ENCODE data around the gene NDUFS3. TPM values are rescaled to one million over a fixed set of nuclear protein-coding genes. Genes with fewer than 3 reads are reported as not detected.

NDUFS3 gene
- polyA plus RNA-seq, 3 donors = 79.7 to 107 (median 104) TPM

- Histone ChIP-seq H3K27ac (ENCODE audit: low read depth in 1 of 2, low read length in 2 of 2) (no peak overlapping the region), H3K27me3 (ENCODE audit: control insufficient read depth in 2 of 2, insufficient read depth in 2 of 2, low read length in 2 of 2) (peaks cover 13 to 23% of the 10 kb centered on the region in 2 donors), H3K9me3 (replicated peaks in 1 of 2; ENCODE audit: control insufficient read depth in 1 of 2, insufficient read depth in 1 of 2, low read length in 2 of 2) (peaks cover 0 to 6% of the 10 kb centered on the region in 2 donors), H3K4me3 (replicated peaks in 1 of 3; ENCODE audit: low read depth in 2 of 3, low read length in 3 of 3) (no peak overlapping the region), H3K36me3 (replicated peaks in 1 of 2; ENCODE audit: control insufficient read depth in 1 of 2, insufficient read depth in 2 of 2, low read length in 2 of 2) (peaks cover 3 to 7% of the 10 kb centered on the region in 2 donors), H3K4me1 (ENCODE audit: control insufficient read depth in 1 of 2, insufficient read depth in 2 of 2, low read length in 2 of 2) (peaks cover 31 to 47% of the 10 kb centered on the region in 2 donors), H4K20me1 (ENCODE audit: insufficient read depth, low read length) (no peaks in the 10 kb centered on the region), H3K4me2 (replicated peaks; ENCODE audit: extremely low read depth, low read length, poor library complexity, severe bottlenecking) (no peak overlapping the region), H3K9ac (ENCODE audit: insufficient read depth, low read length, poor library complexity, severe bottlenecking) (no peak overlapping the region), H3K79me2 (ENCODE audit: insufficient read depth, low read length) (peaks cover 15% of the 10 kb centered on the region), H2AFZ (ENCODE audit: insufficient read depth, low read depth, low read length, poor library complexity, severe bottlenecking) (no peak overlapping the region)
- Mint-ChIP-seq H3K36me3 (peaks cover 6 to 16% of the 10 kb centered on the region in 2 donors), H3K27ac (no peak overlapping the region), H3K27me3 (ENCODE audit: low read depth in 3 of 3) (peaks cover 24 to 25% (median 24%) of the 10 kb centered on the region in 3 donors), H3K4me3 (no peak overlapping the region), H3K9me3 (peaks cover 0 to 9% (median 2%) of the 10 kb centered on the region in 7 donors), H3K4me1 (peaks cover 47% of the 10 kb centered on the region)
- no peak for TF ChIP-seq CTCF (IDR thresholded peaks at IDR 0.05)
- intact Hi-C loops (cut with micrococcal nuclease) = no loop called here
- DNase-seq = no peak
- 94% methylated on average over 37 of the region's 51 CpGs for WGBS (ENCODE audit: insufficient coverage)
Measured at GRCh38 chr11:47589584-47589976, 10.7 kb downstream of the NDUFS3 start.

GRCh38 chr11:47589977-47590861 lies 11.3 kb downstream of the NDUFS3 start:
- Histone ChIP-seq H3K4me2 (replicated peaks; ENCODE audit: extremely low read depth, low read length, poor library complexity, severe bottlenecking) (no peak overlapping the region), H4K20me1 (ENCODE audit: insufficient read depth, low read length) (no peaks in the 10 kb centered on the region), H2AFZ (ENCODE audit: insufficient read depth, low read depth, low read length, poor library complexity, severe bottlenecking) (no peak overlapping the region)

More at GRCh38 chr11:47589977-47590861, 11.3 kb downstream of the NDUFS3 start:
- Mint-ChIP-seq H3K36me3 (peaks cover 9 to 10% of the 10 kb centered on the region in 2 donors), H3K4me3 (no peak overlapping the region), H3K4me1 (peaks cover 48% of the 10 kb centered on the region), H3K27me3 (ENCODE audit: low read depth in 3 of 3) (peaks cover 27 to 29% (median 27%) of the 10 kb centered on the region in 3 donors), H3K27ac (no peak overlapping the region), H3K9me3 (peaks cover 0 to 12% (median 2%) of the 10 kb centered on the region in 7 donors)
- Histone ChIP-seq H3K36me3 (replicated peaks in 1 of 2; ENCODE audit: control insufficient read depth in 1 of 2, insufficient read depth in 2 of 2, low read length in 2 of 2) (peaks cover under 1% of the 10 kb centered on the region in 2 donors), H3K9me3 (replicated peaks in 1 of 2; ENCODE audit: control insufficient read depth in 1 of 2, insufficient read depth in 1 of 2, low read length in 2 of 2) (peaks cover 0 to 6% of the 10 kb centered on the region in 2 donors), H3K27ac (ENCODE audit: low read depth in 1 of 2, low read length in 2 of 2) (no peak overlapping the region), H3K79me2 (ENCODE audit: insufficient read depth, low read length) (peaks cover 15% of the 10 kb centered on the region), H3K4me1 (ENCODE audit: control insufficient read depth in 1 of 2, insufficient read depth in 2 of 2, low read length in 2 of 2) (peaks cover 31 to 47% of the 10 kb centered on the region in 2 donors), H3K27me3 (ENCODE audit: control insufficient read depth in 2 of 2, insufficient read depth in 2 of 2, low read length in 2 of 2) (peaks cover 16 to 29% of the 10 kb centered on the region in 2 donors), H3K4me3 (replicated peaks in 1 of 3; ENCODE audit: low read depth in 2 of 3, low read length in 3 of 3) (no peak overlapping the region), H3K9ac (ENCODE audit: insufficient read depth, low read length, poor library complexity, severe bottlenecking) (no peak overlapping the region)
- no peak for DNase-seq
- intact Hi-C loops (cut with micrococcal nuclease) = no loop called here
- TF ChIP-seq CTCF (IDR thresholded peaks at IDR 0.05) = no peak
- 93% methylated on average over 112 of the region's 122 CpGs for WGBS (ENCODE audit: insufficient coverage)

Data from CD14-positive monocyte (primary cell).